ENCODE results near the gene CPXM1.
A peak's percentile ranks its signal among the peaks of the same experiment; 100 is the strongest.
"Not testable (repeated sequence)": the region's sequence is repeated elsewhere in the genome, so short reads cannot be mapped to it uniquely, and the experiment has no call there.

Gene CPXM1

DNA sequence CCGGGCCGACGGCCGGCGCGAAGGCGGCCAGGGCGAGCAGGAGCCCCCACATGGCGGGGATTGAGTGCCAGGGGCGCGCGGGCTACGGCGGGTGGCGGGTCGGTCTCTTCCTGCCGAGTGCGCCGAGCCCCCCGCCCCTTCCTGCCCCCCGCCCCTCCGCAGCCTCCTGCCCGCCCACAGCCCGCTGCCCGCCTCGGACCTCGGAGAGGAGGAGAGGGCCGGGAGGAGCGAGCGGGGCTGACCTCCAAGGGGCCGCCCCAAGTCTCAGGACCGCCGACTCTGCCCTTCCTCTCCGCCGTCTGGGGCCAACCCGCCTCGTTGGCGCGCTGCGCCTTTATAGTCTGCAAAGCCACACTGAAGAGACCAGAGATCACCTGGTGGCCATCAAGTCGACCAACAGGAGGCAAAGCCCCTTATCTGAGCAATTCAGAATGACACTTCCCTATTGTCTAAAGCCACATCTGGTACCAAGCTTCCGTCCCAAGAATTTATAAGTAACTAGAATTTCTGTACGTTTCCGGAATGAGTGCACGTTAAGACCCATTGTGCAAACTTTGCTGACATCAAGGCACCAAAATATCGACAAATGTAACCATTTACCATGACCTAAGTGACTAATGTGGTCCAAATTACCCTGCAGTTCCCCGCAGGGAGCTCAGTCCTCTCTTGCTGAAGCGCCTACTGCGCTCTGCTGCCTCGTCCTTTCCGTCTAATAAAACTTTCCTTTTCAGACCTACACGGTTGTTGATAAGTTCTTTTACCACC is at the start of gene CPXM1:
Gene CPXM1 (minus strand): TSS at position 107 of the 765 bp plus-strand sequence. CDS start 55 bp downstream, at position 52.
- no peak for DNase-seq

DNA sequence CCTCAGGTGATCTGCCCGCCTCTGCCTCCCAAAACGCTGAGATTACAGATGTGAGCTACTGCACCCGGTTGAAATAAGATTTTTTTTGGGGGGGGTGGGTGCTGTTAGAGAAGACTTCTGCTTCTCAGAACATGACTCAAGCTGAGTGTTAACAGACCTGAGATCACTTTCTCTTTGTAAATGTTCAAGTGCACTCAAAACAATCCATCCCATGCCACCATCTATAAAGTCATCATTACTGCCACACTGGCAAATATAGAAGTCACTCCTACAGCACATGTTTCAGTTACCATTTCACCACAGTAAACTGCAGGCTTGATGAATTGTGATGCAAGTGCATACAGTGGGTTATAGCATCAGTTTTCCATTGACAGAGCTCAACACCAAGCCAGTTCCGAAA is 49.1 kb upstream of the CPXM1 start:
- DNase-seq: no peak

- no peak for DNase-seq
Measured at GRCh38 chr20:2847802-2848201, 47.4 kb upstream of the CPXM1 start.

DNA sequence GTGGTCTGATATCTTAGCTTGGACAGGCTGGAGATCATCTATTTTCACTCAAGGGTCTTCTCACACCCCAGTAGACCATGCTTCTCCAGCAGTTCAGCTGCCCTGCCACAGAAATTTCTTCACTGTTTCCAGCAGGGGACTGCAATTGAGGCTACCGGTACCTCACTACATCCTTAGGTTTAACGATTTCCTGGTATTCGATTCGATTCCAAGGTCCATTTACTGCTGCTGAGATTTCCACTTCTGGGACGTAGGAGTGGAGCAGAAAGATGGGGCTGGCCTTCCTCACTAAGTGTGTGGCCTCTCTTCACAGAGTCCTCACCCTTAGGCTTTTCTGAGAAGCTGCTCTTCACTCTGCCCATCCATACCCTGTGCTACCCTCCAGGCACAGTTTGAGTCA is 46.3 kb upstream of the CPXM1 start:
- DNase-seq: no peak

GRCh38 chr20:2845607-2846006 is 45.2 kb upstream of the CPXM1 start:
- no peak for DNase-seq

DNA sequence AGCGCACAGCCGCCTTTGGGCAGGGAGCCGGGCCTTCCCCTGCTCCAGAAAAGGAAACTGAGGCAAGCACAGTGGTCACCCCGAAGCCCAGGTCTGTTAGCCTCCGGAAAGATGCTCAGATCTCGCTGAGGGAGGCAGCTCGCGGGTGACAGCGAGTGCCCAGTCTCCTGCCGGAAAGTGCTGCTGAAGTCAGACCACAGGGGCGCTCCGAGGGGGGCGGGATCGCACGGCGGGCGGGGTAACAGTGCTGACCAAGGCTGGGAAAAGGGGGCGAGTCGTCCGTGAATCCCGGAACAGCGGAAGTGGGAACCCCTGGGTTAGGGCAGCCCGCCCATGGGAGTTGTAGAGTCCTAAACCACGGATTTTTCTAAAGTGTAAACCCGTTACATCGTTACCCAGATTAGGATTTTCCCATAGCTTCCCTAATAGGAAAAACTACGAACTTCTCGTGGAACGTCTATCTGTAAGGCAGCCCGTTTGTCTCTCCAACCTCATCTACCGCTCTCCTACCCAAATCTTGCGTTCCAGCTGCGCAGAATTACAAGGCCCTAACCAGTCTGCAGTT is 40.6 kb upstream of the CPXM1 start:
- peak; percentile 57 for DNase-seq

GRCh38 chr20:2840138-2840966 is 39.9 kb upstream of the CPXM1 start, which contains the start of the genes PCED1A and VPS16:
TSS of gene PCED1A (minus strand) at chr20:2840655. CDS start at chr20:2839912, 743 bp downstream.
TSS of gene VPS16 (plus strand) at chr20:2840745. CDS start at chr20:2840775, 30 bp downstream.
- peak; percentile 81 for DNase-seq

DNA sequence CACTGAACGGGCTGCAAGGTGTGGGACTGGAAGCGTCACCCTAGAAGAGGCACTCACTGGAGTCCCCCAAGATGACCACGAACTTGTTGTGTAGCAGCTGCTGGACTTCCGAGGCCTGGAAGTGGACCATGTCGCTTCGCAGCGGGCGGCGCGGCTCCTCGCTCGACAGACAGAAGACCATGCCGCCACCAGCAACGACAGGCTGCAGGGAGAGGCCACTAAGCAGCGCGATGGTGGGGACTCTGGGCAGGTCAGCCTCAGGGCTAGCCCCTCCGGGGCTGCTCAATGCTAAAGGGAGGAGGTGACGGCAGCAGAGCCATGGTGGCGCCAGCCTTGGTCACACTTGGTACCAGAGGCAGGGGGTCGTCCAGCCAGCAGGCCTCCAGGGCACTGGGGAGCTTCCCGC is 39.3 kb upstream of the CPXM1 start:
- no peak for DNase-seq

GRCh38 chr20:2838847-2839671 is 38.6 kb upstream of the CPXM1 start:
- DNase-seq: no peak

- no peak for DNase-seq
Measured at GRCh38 chr20:2838170-2838797, 37.9 kb upstream of the CPXM1 start.

GRCh38 chr20:2837221-2837960 is 37.0 kb upstream of the CPXM1 start:
- DNase-seq: no peak

- DNase-seq: no peak
Measured at GRCh38 chr20:2836035-2836434, 35.6 kb upstream of the CPXM1 start.

- no peak for DNase-seq
Measured at GRCh38 chr20:2835331-2835796, 34.9 kb upstream of the CPXM1 start.

DNA sequence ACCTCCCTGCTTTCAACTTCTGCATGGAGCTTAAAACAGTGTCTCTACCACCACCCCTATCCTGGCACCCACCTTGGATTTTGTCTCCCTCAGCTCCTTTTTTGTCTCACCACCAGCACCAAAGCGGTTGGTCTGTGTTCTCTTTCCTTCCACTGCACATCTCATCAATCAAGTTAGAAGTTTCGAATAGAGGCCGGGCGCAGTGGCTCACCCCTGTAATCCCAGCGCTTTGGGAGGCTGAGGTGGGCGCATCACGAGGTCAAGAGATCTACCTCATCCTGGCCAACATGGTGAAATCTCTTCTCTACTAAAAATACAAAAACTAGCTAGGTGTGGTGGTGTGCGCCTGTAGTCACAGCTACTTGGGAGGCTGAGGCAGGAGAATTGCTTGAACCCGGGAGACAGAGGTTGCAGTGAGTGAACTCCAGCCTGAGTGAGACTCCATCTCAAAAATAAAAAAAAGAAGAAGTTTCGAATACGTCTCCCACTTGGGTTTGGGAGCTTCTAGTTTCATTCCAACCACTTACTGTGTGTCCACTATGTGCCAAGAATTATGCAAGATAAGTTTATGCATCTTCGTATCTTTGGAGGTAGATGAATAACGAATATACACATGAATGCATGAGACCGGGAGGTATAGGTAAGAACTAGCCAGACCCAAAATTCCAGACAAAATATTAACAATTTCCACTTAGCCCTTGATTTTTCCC is 34.1 kb upstream of the CPXM1 start:
- DNase-seq: no peak

- DNase-seq: no peak
Measured at GRCh38 chr20:2833761-2834160, 33.3 kb upstream of the CPXM1 start.

GRCh38 chr20:2831206-2831605 is 30.8 kb upstream of the CPXM1 start:
- not testable (repeated sequence) for DNase-seq

DNA sequence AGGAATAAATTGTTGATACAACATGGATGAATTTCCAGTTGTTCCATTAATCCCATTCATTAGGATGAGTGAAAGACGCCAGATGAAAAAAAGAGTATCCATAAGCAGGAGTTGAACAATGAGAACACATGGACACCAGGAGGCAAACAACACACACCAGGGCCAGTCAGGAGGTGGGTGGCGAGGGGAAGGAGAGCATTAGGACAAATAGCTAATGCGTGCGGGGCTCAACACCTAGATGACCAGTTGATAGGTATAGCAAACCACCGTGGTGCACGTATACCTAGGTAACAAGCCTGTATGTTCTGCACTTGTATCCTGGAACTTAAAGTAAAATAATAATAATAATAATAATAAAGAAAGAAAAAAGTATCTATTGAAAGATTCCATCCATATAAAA is 28.9 kb upstream of the CPXM1 start:
- no peak for DNase-seq

DNA sequence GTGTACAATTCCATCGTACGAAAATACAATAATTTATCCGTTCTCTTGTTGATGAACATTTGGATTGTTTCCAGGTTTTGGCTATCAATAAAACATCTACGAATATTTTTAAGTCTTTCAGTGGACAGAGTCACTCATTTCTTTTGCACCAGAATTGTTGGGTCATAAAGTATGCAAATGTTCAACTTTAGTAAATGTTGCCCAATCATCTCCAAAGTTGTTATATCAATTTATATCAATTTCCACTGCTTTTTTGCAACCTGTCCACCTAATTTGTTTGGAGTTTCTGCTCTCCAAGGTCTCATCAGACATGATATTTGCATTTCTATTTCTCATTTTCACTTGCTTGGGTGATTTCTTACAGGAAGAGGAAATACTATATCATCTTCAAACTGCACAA is 26.2 kb upstream of the CPXM1 start:
- no peak for DNase-seq

GRCh38 chr20:2825761-2826160 is 25.3 kb upstream of the CPXM1 start:
- no peak for DNase-seq

- DNase-seq: no peak
Measured at GRCh38 chr20:2822073-2822472, 21.6 kb upstream of the CPXM1 start.
